ENCODE data around the gene ZCCHC24. TPM values are rescaled to one million over a fixed set of nuclear protein-coding genes. Genes with fewer than 3 reads are reported as not detected.

ZCCHC24 gene
- total RNA-seq, 1 experiment from 2014 or later: 3.8 TPM

GRCh38 chr10:79396520-79396919 lies 48.9 kb downstream of the ZCCHC24 start:
- no peak overlapping the region for H2AFZ ChIP-seq (ENCODE audit: low read length)

More at GRCh38 chr10:79396520-79396919, 48.9 kb downstream of the ZCCHC24 start:
- Histone ChIP-seq H2BK15ac (ENCODE audit: low read depth, low read length) (no peak overlapping the region), H3K9me3 (ENCODE audit: control insufficient read depth, low read depth, low read length) (no peaks in the 10 kb centered on the region), H3T11ph (ENCODE audit: low read length) (no peak overlapping the region), H3K27me3 (ENCODE audit: insufficient read depth, low read length) (no peaks in the 10 kb centered on the region), H3K56ac (ENCODE audit: insufficient read length, low read depth, low read length) (no peak overlapping the region), H3K14ac (ENCODE audit: insufficient read depth, low read length) (no peak overlapping the region), H3K18ac (ENCODE audit: insufficient read length, low read depth, low read length) (no peak overlapping the region), H2BK5ac (ENCODE audit: insufficient read length, low read length) (no peak overlapping the region), H4K8ac (replicated peaks; ENCODE audit: insufficient read length, low read depth, low read length) (no peak overlapping the region), H3K79me2 (ENCODE audit: insufficient read depth, low read length) (no peaks in the 10 kb centered on the region), H3K23me2 (ENCODE audit: insufficient read length, low read depth, low read length, poor library complexity, severe bottlenecking) (no peaks in the 10 kb centered on the region), H3K4me1 (ENCODE audit: insufficient read depth, low read length) (no peaks in the 10 kb centered on the region), H3K79me1 (ENCODE audit: insufficient read depth, low read depth, low read length, poor library complexity, severe bottlenecking) (no peaks in the 10 kb centered on the region), H2AK5ac (ENCODE audit: insufficient read length, low read length) (no peak overlapping the region), H4K5ac (ENCODE audit: insufficient read length, low read depth, low read length) (no peak overlapping the region), H3K4me2 (ENCODE audit: insufficient read depth, insufficient read length, low read length) (no peak overlapping the region), H3K23ac (ENCODE audit: insufficient read length, low read depth, low read length) (no peak overlapping the region), H4K20me1 (ENCODE audit: control insufficient read depth, insufficient read depth, insufficient read length) (no peaks in the 10 kb centered on the region), H2BK12ac (ENCODE audit: insufficient read length, low read depth, low read length) (no peak overlapping the region), H3K27ac (ENCODE audit: insufficient read length, low read depth, low read length) (no peak overlapping the region), H4K91ac (ENCODE audit: insufficient read length, low read depth, low read length) (no peak overlapping the region), H3K9ac (ENCODE audit: extremely low read depth, insufficient read length, low read length) (no peak overlapping the region), H2BK120ac (ENCODE audit: low read depth, low read length, poor library complexity, severe bottlenecking) (no peak overlapping the region), H2BK20ac (ENCODE audit: low read depth, low read length, poor library complexity, severe bottlenecking) (no peak overlapping the region), H3K4ac (ENCODE audit: low read depth, low read length) (no peak overlapping the region)
- no peak for DNase-seq
- H3K4me3 Mint-ChIP-seq: no peak overlapping the region
- peaks cover 3% of the 10 kb centered on the region for H3K27me3 Mint-ChIP-seq (ENCODE audit: low read depth)
- H3K4me1 Mint-ChIP-seq: peaks cover 15 to 23% of the 10 kb centered on the region in 2 experiments
- WGBS (ENCODE audit: extremely low coverage, insufficient read length, low lambda C conversion rate): no CpG with 5 or more reads among the region's 5 CpGs
- no peak for TF ChIP-seq CTCF (conservative IDR thresholded peaks at IDR 0.05)
- H3K9me3 Mint-ChIP-seq: no peaks in the 10 kb centered on the region
- peaks cover 0 to 2% (median 0%) of the 10 kb centered on the region in 3 experiments; a peak in 2 of 7 replicates for H3K36me3 Mint-ChIP-seq (ENCODE audit: insufficient read depth in 1 of 3, low read depth in 3 of 3)
- no peak overlapping the region for H3K27ac Mint-ChIP-seq
